ENCODE results near the gene UACA. TPM values are rescaled to one million over a fixed set of nuclear protein-coding genes. Genes with fewer than 3 reads are reported as not detected.

UACA gene
- total RNA-seq, 6 experiments from 2014 or later = 119 to 309 (median 142) TPM

GRCh38 chr15:70699890-70700289, 63.5 kb downstream of the UACA start:
- Mint-ChIP-seq H3K27ac (peak overlapping the region; percentile 70), H3K4me1 (ENCODE audit: low read depth) (peaks cover 94% of the 10 kb centered on the region), H3K36me3 (ENCODE audit: low read depth) (peaks cover 25% of the 10 kb centered on the region), H3K4me3 (peak overlapping the region; percentile 55), H3K9me3 (no peaks in the 10 kb centered on the region), H3K27me3 (ENCODE audit: insufficient read depth) (no peaks in the 10 kb centered on the region; the same call in 1 of the 2 replicates)
- TF ChIP-seq CTCF (IDR thresholded peaks at IDR 0.05) = no peak
- DNase-seq = no peak

- H3K9me3 Mint-ChIP-seq = no peaks in the 10 kb centered on the region
- H3K4me1 Mint-ChIP-seq (ENCODE audit: low read depth) = peaks cover 90% of the 10 kb centered on the region
- DNase-seq = no peak
- H3K27me3 Mint-ChIP-seq (ENCODE audit: insufficient read depth) = peaks cover 2% of the 10 kb centered on the region; the same call in 1 of the 2 replicates
- H3K27ac Mint-ChIP-seq = peak overlapping the region; percentile 51
- no peak for TF ChIP-seq CTCF (IDR thresholded peaks at IDR 0.05)
- peak overlapping the region; percentile 55 for H3K4me3 Mint-ChIP-seq
- H3K36me3 Mint-ChIP-seq (ENCODE audit: low read depth) = peaks cover 20% of the 10 kb centered on the region
Measured at GRCh38 chr15:70698836-70699390, 64.4 kb downstream of the UACA start.

GRCh38 chr15:70698426-70698825, 64.9 kb downstream of the UACA start:
- Mint-ChIP-seq H3K4me3 (peak overlapping the region; percentile 55), H3K36me3 (ENCODE audit: low read depth) (peaks cover 22% of the 10 kb centered on the region), H3K27me3 (ENCODE audit: insufficient read depth) (0 out of 2 replicates have a peak, but pooled peaks cover 2% of the 10 kb centered on the region), H3K4me1 (ENCODE audit: low read depth) (peaks cover 90% of the 10 kb centered on the region), H3K9me3 (no peaks in the 10 kb centered on the region), H3K27ac (peak overlapping the region; percentile 68)
- no peak for DNase-seq
- no peak for TF ChIP-seq CTCF (IDR thresholded peaks at IDR 0.05)

GRCh38 chr15:70690491-70691276, 72.7 kb downstream of the UACA start:
- peaks cover 53% of the 10 kb centered on the region for H3K4me1 Mint-ChIP-seq (ENCODE audit: low read depth)
- peaks cover 27% of the 10 kb centered on the region for H3K36me3 Mint-ChIP-seq (ENCODE audit: low read depth)
- peak overlapping the region; percentile 63; the same call in 1 of the 2 replicates for H3K27ac Mint-ChIP-seq
- peaks cover 2% of the 10 kb centered on the region; the same call in 1 of the 2 replicates for H3K27me3 Mint-ChIP-seq (ENCODE audit: insufficient read depth)
- no peak for DNase-seq
- no peak for TF ChIP-seq CTCF (IDR thresholded peaks at IDR 0.05)
- no peaks in the 10 kb centered on the region for H3K9me3 Mint-ChIP-seq
- peak overlapping the region; percentile 39; the same call in 1 of the 2 replicates for H3K4me3 Mint-ChIP-seq

- TF ChIP-seq CTCF (IDR thresholded peaks at IDR 0.05) = no peak
- peak overlapping the region; percentile 63 for H3K27ac Mint-ChIP-seq
- H3K36me3 Mint-ChIP-seq (ENCODE audit: low read depth) = peaks cover 32% of the 10 kb centered on the region
- H3K27me3 Mint-ChIP-seq (ENCODE audit: insufficient read depth) = peaks cover 2% of the 10 kb centered on the region; the same call in 1 of the 2 replicates
- no peak overlapping the region; the same call in 1 of the 2 replicates for H3K4me3 Mint-ChIP-seq
- no peaks in the 10 kb centered on the region for H3K9me3 Mint-ChIP-seq
- DNase-seq = no peak
- H3K4me1 Mint-ChIP-seq (ENCODE audit: low read depth) = peaks cover 52% of the 10 kb centered on the region
Measured at GRCh38 chr15:70690021-70690420, 73.3 kb downstream of the UACA start.
